Erythroblast (primary cell): ENCODE measurements around the gene SLC13A4.

Source experiments
- GATA1 ChIP-seq: IDR thresholded peaks from 2 replicates; pipeline ENCODE4 v1.6.1; 2011; ENCODE audit warnings: low read depth, mild to moderate bottlenecking, control low read depth, low read length, moderate library complexity
- POLR2A ChIP-seq: IDR thresholded peaks from 2 replicates; pipeline ENCODE4 v1.6.1; 2011; ENCODE audit warnings: mild to moderate bottlenecking, low read length

- TF ChIP-seq POLR2A (no peak), GATA1 (no peak)
These were observed 19.9 kb downstream of the SLC13A4 start for GRCh38 chr7:135708041-135708440.
